ENCODE measurements around the gene KREMEN2.

Gene KREMEN2

DNA sequence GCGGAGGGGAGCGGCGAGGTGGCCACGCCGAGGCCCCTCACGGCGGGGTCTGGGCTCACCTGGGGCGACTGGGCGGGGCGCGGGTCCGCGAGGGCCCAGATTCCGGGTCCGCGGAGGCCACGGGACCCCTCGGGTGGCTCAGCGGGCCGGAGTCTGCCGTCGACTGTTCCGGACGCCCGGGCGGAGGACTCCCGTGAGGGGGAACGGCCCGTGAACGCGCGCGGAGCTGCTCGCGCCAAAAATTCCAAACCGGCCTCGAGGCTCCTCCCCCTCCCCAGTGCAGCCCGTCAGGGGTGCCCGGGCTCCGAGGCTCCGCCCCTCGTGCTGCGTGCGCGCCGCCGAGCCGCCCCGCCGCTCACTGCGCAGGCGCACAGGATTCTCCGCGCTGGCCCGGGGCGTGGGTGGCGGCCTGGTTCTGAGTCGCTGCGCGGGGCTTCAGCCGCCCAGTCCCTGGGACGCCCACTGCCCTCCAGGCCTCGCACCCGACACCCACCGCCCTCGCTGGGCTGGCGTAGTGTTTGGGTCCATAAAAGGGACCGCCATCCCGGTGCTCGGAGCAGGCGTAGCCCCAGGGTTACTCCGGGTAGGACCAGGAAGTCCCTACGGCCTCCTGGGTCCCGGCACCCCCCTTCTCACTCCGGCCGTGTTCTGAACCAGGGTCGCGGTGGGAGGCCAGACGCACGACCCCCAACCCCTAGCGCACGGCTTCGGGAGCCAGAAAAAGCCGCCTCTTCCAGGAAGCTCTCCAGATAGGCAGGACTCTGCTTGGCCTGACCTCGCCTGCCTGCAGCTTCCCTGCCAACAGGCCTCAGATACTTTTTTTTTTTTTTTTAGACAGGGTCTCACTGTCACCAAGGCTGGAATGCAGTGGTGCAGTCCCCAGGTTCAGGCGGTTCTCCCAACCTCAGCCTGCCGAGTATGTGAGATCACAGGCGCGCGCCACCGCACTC is 16.4 kb downstream of the KREMEN2 start, which contains the start of gene PKMYT1:
Gene PKMYT1, minus strand, starts transcription at position 220 of the 950 bp plus-strand sequence. CDS start 789 bp downstream, outside the sequence.
- DNase-seq (ENCODE audit: low read depth): peak; percentile 93

DNA sequence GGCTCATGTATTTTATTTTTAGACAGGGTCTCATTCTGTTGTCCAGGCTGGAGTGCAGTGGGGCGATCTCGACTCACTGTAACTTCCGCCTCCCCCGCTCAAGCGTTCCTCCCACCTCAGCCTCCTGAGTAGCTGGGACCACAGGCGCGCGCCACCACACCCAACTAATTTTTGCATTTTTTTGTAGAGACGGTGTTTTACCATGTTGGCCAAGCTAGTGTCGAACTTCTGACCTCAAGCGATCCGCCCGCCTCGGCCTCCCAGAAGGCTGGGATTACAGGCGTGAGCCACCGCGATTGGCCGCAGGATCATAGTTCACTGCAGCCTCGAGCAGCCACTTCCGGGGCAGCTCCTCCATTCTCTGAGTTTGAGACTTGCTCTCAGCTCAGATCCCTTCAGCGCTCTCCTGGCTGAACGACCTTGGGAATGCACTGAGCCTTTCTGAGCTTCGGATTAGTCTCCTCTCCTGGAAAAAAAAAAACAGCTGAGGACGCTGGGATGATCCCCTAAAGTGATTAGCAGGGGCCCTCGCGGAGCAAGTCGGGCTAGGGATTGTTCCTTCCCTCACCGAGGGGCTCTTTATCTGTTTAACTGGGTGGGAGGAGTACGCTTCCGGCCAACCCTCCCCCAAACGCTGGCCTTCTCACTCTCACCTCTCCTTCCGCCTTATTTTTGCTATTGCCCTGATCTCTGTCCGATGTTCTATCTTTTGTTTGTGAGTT is 17.3 kb downstream of the KREMEN2 start:
- no peak for DNase-seq (ENCODE audit: low read depth)

DNA sequence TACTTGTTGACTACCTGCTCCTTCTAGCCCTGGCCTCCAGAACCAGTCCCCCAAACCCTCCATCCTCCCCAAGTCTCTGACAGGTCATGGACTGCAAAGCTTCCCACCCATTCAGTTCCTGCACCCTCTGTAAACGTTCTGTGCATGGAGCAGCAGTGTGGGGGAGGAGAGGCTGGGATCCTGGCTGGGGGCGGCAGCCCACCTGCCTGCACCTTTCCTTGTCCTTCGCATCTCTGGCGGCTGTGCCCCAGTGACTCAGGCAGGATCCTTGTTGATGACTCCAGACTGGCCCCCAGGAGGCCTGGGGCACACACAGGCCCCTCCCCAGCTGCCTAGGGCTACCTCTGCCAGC is 17.8 kb downstream of the KREMEN2 start:
- no peak for DNase-seq (ENCODE audit: low read depth)

DNA sequence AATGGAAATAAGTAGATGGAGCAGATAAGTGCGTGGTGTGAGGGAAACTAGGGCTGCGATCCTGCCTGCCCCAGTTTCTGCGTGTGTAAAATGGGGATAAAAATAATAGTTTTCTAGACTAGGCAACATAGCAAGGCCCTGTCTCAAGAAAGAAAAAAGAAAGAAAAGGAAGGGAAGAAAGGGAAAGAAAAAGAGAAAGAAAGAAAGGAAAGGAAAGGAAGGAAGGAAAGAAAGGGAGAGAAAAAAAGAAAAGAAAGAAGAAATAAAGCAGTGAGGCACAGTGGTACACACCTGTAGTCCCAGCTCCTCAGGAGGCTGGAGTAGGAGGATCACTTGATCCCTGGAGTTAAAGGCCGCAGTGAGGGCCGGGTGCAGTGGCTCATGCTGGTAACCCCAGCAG is 18.3 kb downstream of the KREMEN2 start:
- DNase-seq (ENCODE audit: low read depth): no peak

DNA sequence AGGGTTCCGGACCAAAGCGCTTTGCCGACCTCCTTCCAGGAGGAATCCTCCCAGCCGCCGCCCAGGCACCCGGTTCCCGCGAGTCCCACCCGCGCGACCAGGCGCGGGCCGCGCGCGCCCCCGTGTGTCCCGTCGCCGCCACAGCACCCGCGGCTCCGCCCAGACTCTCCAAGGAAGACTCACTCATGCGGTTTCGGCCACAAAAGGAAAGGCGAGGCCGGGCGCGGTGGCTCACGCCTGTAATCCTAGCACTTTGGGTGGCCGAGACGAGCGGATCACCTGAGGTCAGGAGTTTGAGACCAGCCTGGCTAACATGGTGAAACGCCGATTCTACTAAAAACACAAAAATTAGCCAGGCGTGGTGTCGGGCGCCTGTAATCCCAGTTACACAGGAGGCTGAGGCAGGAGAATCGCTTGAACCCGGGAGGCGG is 19.6 kb downstream of the KREMEN2 start:
- DNase-seq (ENCODE audit: low read depth): peak; percentile 50

DNA sequence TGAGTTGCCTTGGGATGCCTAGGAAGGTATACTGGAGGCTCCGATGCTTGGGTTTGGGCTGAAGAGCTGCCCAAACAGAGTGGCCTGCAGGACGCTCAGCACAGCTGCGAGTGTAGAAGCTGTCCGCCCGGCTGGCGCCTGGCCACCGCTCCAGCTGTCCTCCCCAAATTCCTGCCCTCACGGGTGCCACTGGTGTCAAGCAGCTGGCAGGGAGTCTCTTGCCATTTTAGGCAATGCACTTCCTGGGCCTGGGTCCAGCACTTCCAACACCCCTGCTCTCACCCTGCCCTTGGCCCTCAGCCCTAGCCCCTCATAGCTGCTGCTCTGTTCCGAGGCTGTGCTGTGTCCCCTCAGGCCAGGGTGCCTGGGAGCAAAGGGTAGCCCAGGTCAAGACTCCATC is 21.4 kb downstream of the KREMEN2 start:
- DNase-seq (ENCODE audit: low read depth): no peak

DNA sequence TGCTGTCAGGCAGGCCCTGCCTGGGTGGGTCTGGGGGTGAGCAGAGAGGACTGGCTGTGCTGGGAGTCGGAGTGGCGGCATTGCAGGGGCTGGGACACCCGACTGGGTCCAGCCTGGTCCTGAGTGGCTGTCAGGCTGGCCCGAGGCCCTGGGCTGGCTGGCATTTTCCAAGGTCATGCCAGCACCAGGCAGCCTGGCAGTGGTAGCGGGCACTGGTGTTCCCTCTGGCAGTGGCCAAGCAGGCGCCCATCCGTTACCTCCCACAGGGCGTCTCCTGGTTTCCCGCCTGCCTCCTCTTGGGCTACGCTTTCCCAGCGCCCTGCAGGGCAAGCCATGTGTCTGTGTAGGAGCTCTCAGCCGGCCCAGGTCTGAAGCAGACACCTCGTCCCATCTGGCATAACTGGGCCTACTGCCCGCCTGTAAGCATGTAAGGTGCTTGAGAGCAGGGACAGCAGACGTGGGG is 21.8 kb downstream of the KREMEN2 start:
- no peak for DNase-seq (ENCODE audit: low read depth)

DNA sequence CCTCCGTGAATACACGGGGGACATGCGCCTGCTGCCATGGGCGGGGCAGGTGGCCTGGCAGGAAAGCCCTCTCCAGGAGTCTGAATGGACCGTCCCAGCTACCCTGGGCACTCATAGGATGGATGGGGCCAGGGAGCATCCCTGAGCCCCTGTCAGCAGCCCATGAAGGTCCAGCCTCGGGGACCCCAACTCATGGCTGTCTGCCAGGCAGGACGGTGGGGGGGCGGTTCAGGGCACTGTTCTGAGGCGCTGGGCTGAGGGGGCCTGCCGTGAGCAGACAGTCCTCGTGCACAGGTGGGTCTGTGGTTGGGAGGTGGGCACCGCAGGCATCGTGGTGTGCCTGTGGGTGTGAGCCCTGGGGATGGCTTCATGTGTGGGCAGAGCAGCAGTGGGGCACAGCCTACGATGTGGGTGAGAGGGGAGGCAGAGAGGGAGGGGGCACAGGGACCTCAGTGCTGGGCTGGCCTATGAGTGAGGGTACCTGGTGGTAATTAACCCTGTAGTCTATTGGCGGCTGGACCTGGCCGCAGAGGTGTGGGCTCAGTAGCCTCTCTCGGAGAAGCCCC is 22.6 kb downstream of the KREMEN2 start:
- no peak for DNase-seq (ENCODE audit: low read depth)

DNA sequence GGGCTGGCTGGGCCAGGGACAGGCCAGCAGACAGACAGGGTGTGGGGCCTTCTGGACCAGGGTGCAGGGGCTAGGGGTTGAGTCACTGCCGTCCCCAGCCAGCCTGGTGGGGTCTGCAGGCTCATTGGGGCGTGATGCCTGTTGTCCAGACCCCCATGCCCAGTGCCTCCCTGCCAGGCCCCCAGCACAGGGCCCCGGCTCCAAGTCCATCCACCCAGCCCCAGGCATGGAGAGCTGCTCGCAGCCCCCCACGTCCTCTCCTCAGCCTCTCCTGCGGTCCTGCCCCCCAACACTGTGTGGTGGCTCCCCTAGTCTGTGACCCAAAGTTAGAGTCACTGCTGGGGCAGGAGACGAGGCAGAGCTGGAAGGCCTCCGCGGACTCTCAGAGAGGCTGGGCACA is 23.2 kb downstream of the KREMEN2 start:
- no peak for DNase-seq (ENCODE audit: low read depth)

DNA sequence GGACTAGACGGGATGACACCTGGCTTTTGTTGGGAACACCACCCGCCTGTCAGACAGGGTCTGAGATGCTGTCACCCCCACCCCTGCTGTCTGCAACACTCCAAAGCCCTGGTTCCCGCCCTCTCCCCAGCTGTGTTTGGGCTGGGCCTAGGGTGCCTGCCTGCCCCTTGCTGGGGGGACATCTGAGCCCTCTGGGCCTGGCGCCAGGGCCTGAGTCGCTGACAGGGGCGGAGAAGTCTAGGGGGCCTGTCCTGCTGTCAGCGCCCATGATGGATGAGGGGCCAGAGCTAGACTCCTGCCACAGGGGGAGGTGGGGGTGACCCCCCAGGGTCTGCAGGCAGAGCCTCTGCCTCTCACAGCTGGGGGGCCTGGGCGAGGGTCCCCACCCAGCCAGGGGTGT is 23.8 kb downstream of the KREMEN2 start:
- DNase-seq (ENCODE audit: low read depth): no peak

DNA sequence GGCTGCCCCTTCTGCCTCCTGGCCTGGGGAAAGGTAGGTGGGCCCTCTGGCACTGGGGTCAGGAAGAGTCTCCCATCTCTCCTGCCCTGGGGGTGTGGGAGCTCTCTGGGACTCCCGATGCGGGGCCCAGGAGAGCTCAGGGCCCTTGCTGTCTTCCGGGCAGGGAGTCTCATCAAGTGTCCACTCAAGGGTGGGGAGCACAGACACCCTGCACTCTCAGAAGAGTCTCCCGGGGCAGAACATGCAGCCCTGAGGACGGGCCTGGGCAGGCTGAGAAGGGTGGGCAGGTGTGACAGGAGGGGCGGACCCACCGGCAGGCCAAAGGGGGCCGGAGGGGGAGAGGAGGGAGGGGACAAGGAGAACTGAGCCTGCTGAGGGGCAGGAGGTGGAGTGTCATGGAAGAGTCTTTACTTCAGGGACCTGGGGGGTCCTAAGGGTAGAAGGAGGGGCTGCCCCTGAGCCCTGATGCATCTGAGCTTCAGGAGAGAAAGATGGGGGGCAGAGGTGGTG is 24.6 kb downstream of the KREMEN2 start:
- DNase-seq (ENCODE audit: low read depth): no peak

DNA sequence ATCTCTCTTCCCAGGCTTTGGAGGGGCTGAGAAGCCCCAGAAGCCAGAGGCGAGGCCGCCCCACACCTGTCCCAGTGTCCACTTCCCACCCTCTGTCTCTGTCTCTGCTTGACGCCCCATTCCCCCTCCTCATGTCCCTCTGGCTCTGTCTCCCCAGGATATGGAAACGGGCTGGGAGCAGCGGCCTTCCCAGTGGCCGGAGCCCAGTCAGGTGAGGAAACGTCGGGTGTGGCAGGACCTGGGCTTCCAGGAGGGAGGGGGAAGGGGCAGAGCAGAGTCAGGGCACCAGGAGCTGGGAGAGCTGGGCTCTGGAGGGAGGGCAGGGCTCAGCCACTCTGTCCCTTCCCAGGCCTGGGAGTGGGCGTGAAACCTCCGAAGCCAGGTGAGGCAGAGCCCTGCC is 26.8 kb downstream of the KREMEN2 start:
- no peak for DNase-seq (ENCODE audit: low read depth)

DNA sequence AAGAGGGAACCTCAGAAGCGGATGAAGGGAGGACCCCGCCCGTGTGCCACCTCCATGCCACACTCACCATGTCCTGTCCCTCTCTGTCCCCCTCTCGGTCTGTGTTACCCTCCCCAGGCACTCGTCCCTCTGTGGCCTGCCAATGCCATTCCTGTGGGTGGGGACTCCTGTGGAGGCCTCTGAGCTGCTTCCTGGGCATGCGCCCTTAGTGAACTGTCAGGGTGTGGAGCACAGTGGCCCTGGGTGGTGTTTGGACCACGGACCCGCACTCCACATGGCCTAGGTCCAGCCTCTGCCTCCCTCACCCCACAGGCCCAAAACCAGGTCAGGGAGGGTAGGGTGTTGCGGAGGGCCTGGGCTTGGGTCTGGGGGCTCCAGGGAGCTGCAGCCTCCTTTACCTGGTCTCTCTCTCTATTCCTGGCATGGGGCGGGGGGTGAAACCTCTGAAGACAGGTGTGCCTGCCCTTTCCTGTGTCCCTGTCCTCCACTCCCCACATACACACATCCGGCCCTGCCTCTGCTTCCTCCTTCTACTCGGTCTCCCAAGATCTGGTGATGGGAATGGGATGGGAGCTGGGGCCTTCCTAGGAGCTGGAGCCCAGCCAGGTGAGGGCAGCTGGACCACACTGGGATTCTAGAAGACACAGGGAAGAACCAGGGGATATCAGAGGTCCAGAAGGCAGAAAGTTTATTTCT is 27.6 kb downstream of the KREMEN2 start:
- no peak for DNase-seq (ENCODE audit: low read depth)

DNA sequence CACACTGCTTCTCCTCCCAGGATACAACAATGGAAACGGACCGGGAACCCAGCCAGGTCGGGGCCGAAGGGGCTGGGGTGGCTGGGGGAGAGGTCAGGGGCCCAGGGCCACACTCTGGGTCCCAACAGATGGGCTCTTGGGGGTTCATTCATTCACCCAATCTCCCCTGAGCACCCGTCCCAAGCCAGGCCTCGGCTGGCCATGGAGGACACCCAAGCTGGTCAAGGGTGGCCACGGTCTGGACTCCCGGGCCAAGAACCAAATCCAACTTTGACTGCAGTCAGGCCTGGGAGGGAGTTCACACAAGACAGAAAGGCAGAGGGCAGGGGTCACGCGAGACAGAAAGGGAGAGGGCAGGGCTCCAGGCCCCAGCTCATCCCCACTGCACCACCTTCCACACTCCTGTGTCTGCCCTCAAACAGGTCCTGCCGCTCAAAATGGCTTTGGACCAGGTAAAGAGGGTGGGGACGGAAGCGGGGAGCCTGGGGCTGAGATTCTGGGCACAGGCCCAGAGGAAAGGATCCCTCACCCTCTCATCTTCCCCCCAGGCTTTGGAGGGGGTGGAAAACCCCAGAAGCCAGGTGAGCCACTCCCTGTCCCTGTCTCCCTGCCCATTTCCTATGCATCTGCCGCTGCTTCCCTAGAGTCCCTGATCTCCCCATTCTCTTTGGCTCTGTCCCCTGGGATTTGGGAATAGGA is 28.5 kb downstream of the KREMEN2 start:
- DNase-seq (ENCODE audit: low read depth): no peak

DNA sequence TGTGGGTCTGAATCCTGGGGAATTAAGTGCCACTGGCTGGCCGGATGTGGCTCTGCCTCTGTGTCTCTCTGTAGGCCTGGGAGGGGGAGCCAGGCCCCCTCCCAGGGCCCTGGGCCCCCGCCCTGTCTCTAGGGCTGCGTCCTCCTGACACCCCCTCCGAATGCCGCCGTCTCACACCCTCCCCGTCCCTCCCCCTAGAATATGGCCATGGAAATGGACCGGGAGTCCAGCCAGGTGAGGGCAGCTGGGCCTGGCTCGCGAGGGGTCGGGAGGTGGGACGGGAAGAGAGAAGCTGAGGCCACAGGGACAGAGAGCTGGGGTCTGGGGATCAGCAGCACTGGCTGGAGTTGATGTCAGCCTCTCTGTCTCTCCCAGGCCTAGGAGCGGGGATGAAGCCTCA is 32.2 kb downstream of the KREMEN2 start:
- no peak for DNase-seq (ENCODE audit: low read depth)

DNA sequence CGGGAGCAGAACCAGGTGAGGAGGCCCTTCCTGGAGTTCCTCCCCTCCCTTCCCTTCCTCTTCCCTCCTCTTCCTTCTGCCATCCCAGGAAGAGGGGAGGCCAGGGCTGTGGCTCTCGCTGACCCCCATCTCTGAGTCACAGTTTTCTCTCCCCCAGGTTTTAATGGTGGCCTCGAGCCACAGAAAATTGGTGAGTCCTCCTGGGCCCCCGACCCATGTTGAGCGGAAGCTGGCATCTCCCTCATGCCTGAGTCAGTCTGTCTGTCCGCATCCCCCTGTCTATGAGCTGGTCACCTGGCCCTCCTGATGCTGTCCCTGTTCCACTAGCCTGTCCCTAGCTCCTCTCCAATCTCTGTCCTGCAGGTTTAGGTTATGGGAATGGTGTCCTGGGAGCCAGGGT is 35.9 kb downstream of the KREMEN2 start:
- DNase-seq (ENCODE audit: low read depth): no peak

DNA sequence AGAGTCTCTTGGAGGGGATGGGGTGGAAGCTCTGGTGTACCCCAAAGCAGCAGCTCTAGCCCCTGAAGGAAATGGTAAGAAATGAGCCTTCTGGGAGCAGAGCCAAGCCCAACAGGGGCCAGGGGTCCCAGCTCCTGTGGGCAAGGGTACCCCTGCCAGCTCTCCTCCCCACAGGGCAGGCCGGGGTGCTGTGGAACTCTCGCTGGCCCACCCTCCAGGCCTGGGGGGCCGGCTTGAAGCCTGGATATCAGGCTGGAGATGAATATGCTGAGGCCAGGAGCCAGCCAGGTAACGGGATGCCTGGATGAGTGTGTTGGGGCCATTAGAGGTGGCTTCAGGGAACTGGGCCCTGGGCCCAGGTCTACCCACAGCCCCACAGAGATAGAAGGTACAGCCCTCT is 36.5 kb downstream of the KREMEN2 start:
- no peak for DNase-seq (ENCODE audit: low read depth)

DNA sequence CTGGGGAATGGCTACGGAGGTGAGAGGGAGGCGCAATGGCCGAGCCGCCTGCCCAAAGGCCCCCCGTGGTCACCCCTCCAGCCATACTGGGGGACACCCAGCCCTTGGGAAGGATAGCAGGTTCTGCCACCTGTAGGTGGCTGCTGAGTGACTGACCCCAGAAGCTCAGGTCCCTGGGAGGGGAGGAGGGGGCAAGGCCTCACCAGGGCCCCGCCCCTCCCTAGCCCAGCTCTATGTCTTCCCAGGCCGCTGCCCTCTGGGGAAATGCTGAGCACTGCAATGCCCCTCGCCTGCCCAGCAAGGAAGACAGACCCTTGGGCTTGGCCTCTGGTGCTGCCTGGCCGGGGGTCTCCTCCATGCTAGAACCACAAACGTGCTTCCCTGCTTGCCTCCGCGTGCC is 37.2 kb downstream of the KREMEN2 start:
- DNase-seq (ENCODE audit: low read depth): no peak

DNA sequence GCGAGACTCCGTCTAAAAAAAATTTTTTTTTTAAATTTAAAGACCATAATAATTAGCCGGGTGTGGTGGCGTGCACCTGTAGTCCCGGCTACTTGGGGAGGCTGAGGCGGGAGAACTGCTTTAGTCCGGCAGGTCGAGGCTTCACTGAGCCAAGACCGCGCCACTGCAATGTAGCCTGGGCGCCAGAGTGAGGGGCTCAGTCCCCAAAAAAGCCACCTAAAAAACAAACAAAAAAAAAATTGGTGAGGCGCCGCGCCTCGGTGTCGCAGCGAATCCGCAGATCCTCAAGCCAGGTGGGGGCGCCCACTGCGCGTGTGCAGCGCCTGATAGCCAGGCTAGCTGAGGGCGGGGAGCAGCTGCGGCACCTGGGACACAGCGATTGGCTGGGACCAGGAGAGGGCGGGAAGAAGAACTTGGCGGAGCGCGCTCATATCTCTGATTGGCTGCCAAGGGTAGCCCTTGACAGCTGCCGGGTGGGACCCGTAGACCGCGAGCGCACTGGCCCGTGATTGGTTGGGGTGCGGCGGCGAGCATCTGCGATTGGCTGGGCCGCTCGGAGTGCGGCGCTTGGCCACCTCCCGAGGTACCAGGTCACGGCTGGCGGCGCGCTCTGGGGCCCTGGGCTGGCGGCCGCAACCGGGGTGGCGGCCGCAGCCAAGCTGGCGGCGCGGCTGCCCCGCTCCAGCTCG is 39.7 kb downstream of the KREMEN2 start:
- peak; percentile 87 for DNase-seq (ENCODE audit: low read depth)

DNA sequence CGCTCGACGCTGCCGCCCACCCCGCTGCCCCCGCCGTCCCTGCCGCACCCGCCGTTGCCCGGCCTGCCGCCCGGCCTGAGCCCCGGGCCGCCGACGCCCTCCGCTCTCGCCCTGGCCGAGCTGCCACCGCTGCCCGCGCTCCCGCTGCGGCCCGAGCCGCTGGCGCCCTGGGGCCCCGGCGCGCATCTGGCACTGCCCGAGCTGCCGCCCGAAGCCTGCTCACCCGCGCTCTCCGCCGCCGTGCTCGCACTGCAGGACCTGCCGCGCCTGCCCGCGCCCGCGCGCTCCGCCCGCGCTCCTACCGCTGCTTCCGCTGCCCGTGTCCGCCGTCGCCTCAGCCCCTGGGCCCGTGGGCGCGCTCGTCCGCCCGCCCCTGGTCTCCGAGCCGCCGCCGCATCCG is 40.2 kb downstream of the KREMEN2 start:
- no peak for DNase-seq (ENCODE audit: low read depth)

DNA sequence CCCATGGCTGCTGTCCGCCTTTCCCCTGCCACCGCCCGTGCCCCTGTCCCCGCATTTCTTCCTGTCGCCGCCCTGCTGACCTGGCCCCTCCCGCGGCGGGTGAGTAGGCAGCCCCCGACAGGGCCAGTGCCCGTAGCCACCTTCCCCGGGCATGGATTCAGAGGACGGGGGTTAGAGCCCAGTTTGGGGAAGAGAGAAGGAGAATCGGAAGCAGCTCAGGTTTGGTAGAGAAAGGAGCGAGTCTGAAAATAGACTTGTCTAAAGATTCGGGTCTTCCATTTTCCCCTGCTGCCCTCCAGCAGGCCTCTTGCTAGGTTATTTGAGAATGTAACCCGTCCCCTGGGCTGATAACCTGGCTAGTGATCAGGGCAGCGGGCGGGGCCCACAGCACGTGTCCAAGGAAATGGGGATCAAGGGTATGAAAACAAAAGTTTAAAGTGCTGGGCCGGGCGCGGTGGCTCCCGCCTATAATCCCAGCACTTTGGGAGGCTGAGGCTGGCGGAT is 40.8 kb downstream of the KREMEN2 start:
- no peak for DNase-seq (ENCODE audit: low read depth)
